Endodermal cell (in vitro differentiated cells): ENCODE data around the gene NIPBL. TPM values are rescaled to one million over a fixed set of nuclear protein-coding genes. Genes with fewer than 3 reads are reported as not detected.

Experiments
- DNase-seq: peaks from one replicate; pipeline ENCODE4 v3.0.0-alpha.2; 2017
- H3K27ac ChIP-seq: 2 replicates; pipeline ENCODE4 v1.5.1; 2013; ENCODE audit warnings: mild to moderate bottlenecking, low read depth, low read length, moderate library complexity
- H3K27me3 ChIP-seq: 2 replicates; pipeline ENCODE4 v1.6.1; 2013; ENCODE audit warnings: mild to moderate bottlenecking, low read length, moderate library complexity; ENCODE audit not compliant: insufficient read depth, control insufficient read depth, poor library complexity, severe bottlenecking
- H3K36me3 ChIP-seq: 2 replicates; pipeline ENCODE4 v1.7.0; 2013; ENCODE audit warnings: mild to moderate bottlenecking, low read length, moderate library complexity; ENCODE audit not compliant: control insufficient read depth, insufficient read depth
- H3K4me1 ChIP-seq: one replicate; pipeline ENCODE4 v1.7.0; 2013; ENCODE audit warnings: low read length; ENCODE audit not compliant: control insufficient read depth, insufficient read depth
- H3K4me3 ChIP-seq: 2 replicates; pipeline ENCODE4 v1.5.1; 2013; ENCODE audit warnings: mild to moderate bottlenecking, low read length, moderate library complexity
- H3K9ac ChIP-seq: 2 replicates; pipeline ENCODE4 v1.6.1; 2013; ENCODE audit warnings: mild to moderate bottlenecking, low read length, moderate library complexity; ENCODE audit not compliant: poor library complexity, severe bottlenecking; ENCODE audit errors: extremely low read depth
- H3K9me3 ChIP-seq: 2 replicates; pipeline ENCODE4 v1.6.1; 2013; ENCODE audit warnings: mild to moderate bottlenecking, low read length, moderate library complexity; ENCODE audit not compliant: control insufficient read depth
- H3K27ac Mint-ChIP-seq: 2 replicates; pipeline ENCODE4 v1.8.0; 2020; ENCODE audit warnings: mixed read lengths
- H3K27me3 Mint-ChIP-seq: 2 replicates; pipeline ENCODE4 v1.8.0; 2021; ENCODE audit warnings: mild to moderate bottlenecking, mixed read lengths; ENCODE audit not compliant: insufficient read depth
- H3K36me3 Mint-ChIP-seq: 2 replicates; pipeline ENCODE4 v1.8.0; 2020; ENCODE audit warnings: low read depth, mixed read lengths
- H3K4me1 Mint-ChIP-seq: 2 replicates; pipeline ENCODE4 v1.8.0; 2020; ENCODE audit warnings: mixed read lengths
- H3K4me3 Mint-ChIP-seq: 2 replicates; pipeline ENCODE4 v1.8.0; 2020; ENCODE audit warnings: mild to moderate bottlenecking, moderate library complexity, mixed read lengths
- H3K9me3 Mint-ChIP-seq: 2 replicates; pipeline ENCODE4 v1.8.0; 2020; ENCODE audit warnings: mild to moderate bottlenecking, mixed read lengths
- WGBS, 2 experiments: methylation state at CpG; one replicate each; pipeline versions ENCODE4 v1.1.5 to v1.1.7; 2013; ENCODE audit warnings: missing lambda C conversion rate in 2 of 2, mixed read lengths in 1 of 2; ENCODE audit not compliant: insufficient coverage in 1 of 2, insufficient read length in 1 of 2; 5-methylcytosine and 5-hydroxymethylcytosine counted together
- total RNA-seq, 2 donors: library from RNA; stranded (reverse); fragmentation: NEBNext Ultra II Directional in 1 of 2; extraction: Animal tissue kit (Norgen Biotek cat#: 25700) in 1 of 2; gene quantifications; 2 replicates in 1 of 2; 3 replicates in 1 of 2; pipeline ENCODE4 v1.2.1, GENCODE V29; 2021
- TF ChIP-seq, protein P1 (sequence below): fragments of 200-600 bp; sonication (generic); conservative IDR thresholded peaks from 2 replicates; pipeline ENCODE4 v1.5.0; 2021; ENCODE audit warnings: antibody characterized with exemption, mild to moderate bottlenecking

The NIPBL gene
- total RNA-seq, 2 donors from 2014 or later: 63.3 to 65.8 TPM

DNA sequence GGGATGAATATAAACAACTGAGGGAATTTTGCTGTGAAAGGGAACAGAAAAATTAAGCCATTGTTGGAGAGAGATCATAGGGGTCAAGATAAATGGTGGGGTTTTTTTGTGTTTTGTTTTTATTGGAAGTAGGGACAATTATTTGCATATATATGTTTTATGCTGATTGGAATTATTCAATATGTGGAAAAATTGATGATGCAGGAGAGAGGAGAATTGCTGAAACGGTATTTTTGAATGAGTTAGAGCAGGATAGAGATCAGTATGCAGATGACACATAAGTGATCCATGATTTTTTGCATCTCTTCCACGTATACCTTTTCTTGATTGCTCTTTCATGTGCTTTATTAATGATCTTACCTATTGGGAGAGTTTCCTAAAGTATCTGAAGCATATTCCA is 67.5 kb downstream of the NIPBL start:
- no peaks in the 10 kb centered on the region for H3K36me3 Mint-ChIP-seq
- no peak overlapping the region for H3K9ac ChIP-seq
- H3K9me3 Mint-ChIP-seq: no peaks in the 10 kb centered on the region
- H3K27me3 Mint-ChIP-seq: no peaks in the 10 kb centered on the region
- H3K4me3 Mint-ChIP-seq: no peak overlapping the region
- no peak for DNase-seq
- no peak overlapping the region for H3K27ac ChIP-seq
- no peak overlapping the region for H3K27ac Mint-ChIP-seq
- H3K4me3 ChIP-seq: no peak overlapping the region
- TF ChIP-seq, protein P1, sequence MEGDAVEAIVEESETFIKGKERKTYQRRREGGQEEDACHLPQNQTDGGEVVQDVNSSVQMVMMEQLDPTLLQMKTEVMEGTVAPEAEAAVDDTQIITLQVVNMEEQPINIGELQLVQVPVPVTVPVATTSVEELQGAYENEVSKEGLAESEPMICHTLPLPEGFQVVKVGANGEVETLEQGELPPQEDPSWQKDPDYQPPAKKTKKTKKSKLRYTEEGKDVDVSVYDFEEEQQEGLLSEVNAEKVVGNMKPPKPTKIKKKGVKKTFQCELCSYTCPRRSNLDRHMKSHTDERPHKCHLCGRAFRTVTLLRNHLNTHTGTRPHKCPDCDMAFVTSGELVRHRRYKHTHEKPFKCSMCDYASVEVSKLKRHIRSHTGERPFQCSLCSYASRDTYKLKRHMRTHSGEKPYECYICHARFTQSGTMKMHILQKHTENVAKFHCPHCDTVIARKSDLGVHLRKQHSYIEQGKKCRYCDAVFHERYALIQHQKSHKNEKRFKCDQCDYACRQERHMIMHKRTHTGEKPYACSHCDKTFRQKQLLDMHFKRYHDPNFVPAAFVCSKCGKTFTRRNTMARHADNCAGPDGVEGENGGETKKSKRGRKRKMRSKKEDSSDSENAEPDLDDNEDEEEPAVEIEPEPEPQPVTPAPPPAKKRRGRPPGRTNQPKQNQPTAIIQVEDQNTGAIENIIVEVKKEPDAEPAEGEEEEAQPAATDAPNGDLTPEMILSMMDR: no peak
- 90 to 91% methylated on average over 1 to 2 of the region's 2 CpGs for WGBS, 2 experiments
- peaks cover 20% of the 10 kb centered on the region for H3K4me1 Mint-ChIP-seq
- H3K36me3 ChIP-seq: no peaks in the 10 kb centered on the region
- no peaks in the 10 kb centered on the region for H3K9me3 ChIP-seq
- no peaks in the 10 kb centered on the region for H3K27me3 ChIP-seq
- H3K4me1 ChIP-seq: no peaks in the 10 kb centered on the region

DNA sequence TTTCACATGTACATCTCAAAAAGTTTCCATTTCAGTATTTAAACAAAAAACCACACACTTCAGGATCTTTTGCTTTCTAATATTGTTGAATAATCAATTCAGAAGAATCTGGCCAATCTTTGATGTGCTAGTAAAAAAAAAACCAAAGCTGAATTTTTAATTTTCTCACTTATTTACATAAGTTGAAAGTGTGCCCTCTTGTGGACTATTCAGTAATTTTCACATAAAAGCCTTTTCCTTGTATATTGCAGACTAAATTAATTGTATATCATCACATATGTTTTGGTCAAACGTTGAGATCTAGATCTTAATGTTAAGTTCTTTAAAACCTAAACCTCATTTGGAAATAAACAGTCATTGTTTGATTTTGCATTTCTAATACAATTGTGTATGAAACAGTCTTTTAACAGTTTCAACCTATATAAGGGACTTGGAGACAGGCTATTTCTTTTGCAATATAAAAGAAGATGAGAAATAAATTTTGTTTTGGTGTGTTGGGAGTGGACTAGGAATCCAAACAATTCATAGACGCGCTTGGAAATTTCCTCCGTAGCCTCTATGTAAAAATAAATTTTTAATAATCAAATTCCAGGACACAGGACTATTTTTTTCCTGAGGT is 68.1 kb downstream of the NIPBL start:
- Histone ChIP-seq H3K4me1 (no peaks in the 10 kb centered on the region), H3K4me3 (no peak overlapping the region), H3K27me3 (no peaks in the 10 kb centered on the region), H3K36me3 (no peaks in the 10 kb centered on the region), H3K27ac (no peak overlapping the region), H3K9me3 (no peaks in the 10 kb centered on the region), H3K9ac (no peak overlapping the region)
- Mint-ChIP-seq H3K9me3 (no peaks in the 10 kb centered on the region), H3K4me3 (no peak overlapping the region), H3K27me3 (no peaks in the 10 kb centered on the region), H3K36me3 (no peaks in the 10 kb centered on the region), H3K4me1 (peaks cover 16% of the 10 kb centered on the region), H3K27ac (no peak overlapping the region)
- 72% methylated on average over 3 of the region's 4 CpGs; no CpG with 5 or more reads in 1 of the 2 experiments for WGBS, 2 experiments
- no peak for DNase-seq
- TF ChIP-seq, protein P1: peak; percentile 85

DNA sequence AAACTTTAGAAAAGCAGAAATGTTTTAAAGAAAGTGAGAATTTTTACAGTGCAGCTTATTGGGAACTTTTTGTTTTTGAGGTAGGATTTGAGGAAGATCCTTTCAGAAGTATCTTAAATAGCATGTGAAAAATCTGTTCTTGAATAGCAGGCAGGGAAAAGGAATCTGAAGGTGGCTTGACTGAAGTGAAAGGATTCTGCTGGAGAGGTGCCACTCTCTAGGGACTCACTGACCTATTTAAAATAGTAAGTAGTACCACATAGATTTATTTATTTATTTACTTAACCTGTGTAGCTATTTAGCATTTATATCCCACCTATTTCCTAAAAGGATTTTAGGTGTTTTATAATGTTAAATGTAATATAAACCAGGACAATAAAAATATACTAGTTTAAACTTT is 69.1 kb downstream of the NIPBL start:
- H3K27ac ChIP-seq: no peak overlapping the region
- no peaks in the 10 kb centered on the region for H3K27me3 Mint-ChIP-seq
- H3K9ac ChIP-seq: no peak overlapping the region
- DNase-seq: no peak
- TF ChIP-seq, protein P1: no peak
- no peaks in the 10 kb centered on the region for H3K27me3 ChIP-seq
- H3K4me1 Mint-ChIP-seq: peaks cover 9% of the 10 kb centered on the region
- no peaks in the 10 kb centered on the region for H3K9me3 Mint-ChIP-seq
- H3K36me3 Mint-ChIP-seq: no peaks in the 10 kb centered on the region
- H3K4me3 Mint-ChIP-seq: no peak overlapping the region
- H3K36me3 ChIP-seq: no peaks in the 10 kb centered on the region
- H3K4me1 ChIP-seq: no peaks in the 10 kb centered on the region
- H3K27ac Mint-ChIP-seq: peak overlapping the region; percentile 62
- no peak overlapping the region for H3K4me3 ChIP-seq
- no peaks in the 10 kb centered on the region for H3K9me3 ChIP-seq
